Measurements from ENCODE around the gene PUDP. TPM values are rescaled to one million over a fixed set of nuclear protein-coding genes. Genes with fewer than 3 reads are reported as not detected.
"Not testable (repeated sequence)": the region's sequence is repeated elsewhere in the genome, so short reads cannot be mapped to it uniquely, and the experiment has no call there.

Gene PUDP
- total and polyA plus RNA-seq, 3 experiments from 2014 or later: 18.0 to 26.2 (median 23.2) TPM

DNA sequence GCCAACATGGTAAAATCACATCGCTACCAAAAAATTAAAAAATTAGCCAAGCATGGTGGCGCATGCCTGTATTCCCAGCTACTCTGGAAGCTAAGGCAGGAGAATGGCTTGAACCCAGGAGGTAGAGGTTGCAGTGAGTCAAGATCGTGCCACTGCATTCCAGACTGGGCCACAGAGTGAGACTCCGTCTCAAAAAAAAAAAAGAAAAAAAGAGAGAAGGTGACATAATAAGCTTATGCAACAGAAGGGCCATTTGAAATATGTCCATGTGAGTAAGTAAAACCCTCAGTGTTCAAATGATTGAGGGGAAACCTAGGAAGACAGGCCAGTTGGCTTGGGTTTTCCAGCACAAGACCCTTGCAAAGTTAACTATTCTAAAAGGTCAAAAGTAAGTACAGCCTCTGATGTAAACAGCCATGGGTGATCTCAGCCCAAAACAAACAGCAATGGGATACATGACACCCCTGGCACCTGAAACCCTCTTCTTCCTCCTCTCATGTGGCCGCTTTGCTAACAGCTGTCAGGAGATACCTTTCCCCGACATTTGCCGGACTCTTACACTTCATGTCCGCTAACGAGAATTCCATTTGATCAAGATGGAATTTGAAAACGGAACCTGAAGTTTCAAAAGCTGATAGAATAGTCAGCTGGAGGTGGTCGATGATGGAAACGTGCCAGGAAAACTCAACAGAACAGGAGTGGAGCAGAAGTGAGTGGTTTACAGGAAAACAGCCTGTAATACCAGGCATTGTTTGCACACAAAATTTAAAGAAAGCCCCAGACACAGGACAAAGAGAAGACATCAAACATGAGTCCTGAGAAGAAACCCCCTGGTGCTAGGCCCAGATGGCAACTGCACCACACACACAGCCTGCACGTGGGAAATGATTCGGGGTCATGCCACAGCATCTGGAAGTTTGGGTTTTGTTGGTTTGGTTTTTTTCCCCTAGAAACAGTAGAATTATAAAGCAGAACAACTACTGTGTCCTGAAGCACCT, 93.4 kb downstream of the PUDP start:
- no peak overlapping the region for H3K27ac ChIP-seq (ENCODE audit: low read depth, low read length)

GRCh38 chrX:7052541-7052940, 95.4 kb downstream of the PUDP start:
- peaks cover 0 to 23% (median 3%) of the 10 kb centered on the region in 3 donors for H3K4me1 Mint-ChIP-seq
- Histone ChIP-seq H3K4me1 (ENCODE audit: insufficient read depth, low read length) (no peaks in the 10 kb centered on the region), H3K36me3 (ENCODE audit: insufficient read depth, low read length) (no peaks in the 10 kb centered on the region), H3K27me3 (ENCODE audit: insufficient read depth, low read length, poor library complexity, severe bottlenecking) (no peaks in the 10 kb centered on the region), H3K27ac (ENCODE audit: low read depth, low read length) (no peak overlapping the region), H3K4me3 (ENCODE audit: low read length) (no peak overlapping the region), H3K9me3 (ENCODE audit: low read length) (no peaks in the 10 kb centered on the region)
- ChIA-PET CTCF (no interaction called here), POLR2A (no interaction called here)
- H3K27me3 Mint-ChIP-seq: no peaks in the 10 kb centered on the region
- H3K9me3 Mint-ChIP-seq: no peaks in the 10 kb centered on the region
- H3K27ac Mint-ChIP-seq: no peak overlapping the region
- no peak overlapping the region for H3K4me3 Mint-ChIP-seq
- H3K36me3 Mint-ChIP-seq: peaks cover 48 to 60% (median 50%) of the 10 kb centered on the region in 3 donors
- no peak for DNase-seq

More for the DNA sequence above, 93.4 kb downstream of the PUDP start:
- DNase-seq: no peak
- Histone ChIP-seq H3K4me1 (ENCODE audit: insufficient read depth, low read length) (peaks cover 6% of the 10 kb centered on the region), H3K4me3 (ENCODE audit: low read length) (no peak overlapping the region), H3K36me3 (ENCODE audit: insufficient read depth, low read length) (no peaks in the 10 kb centered on the region), H3K27me3 (ENCODE audit: insufficient read depth, low read length, poor library complexity, severe bottlenecking) (no peaks in the 10 kb centered on the region), H3K9me3 (ENCODE audit: low read length) (no peaks in the 10 kb centered on the region)
- Mint-ChIP-seq H3K36me3 (peaks cover 41 to 60% (median 51%) of the 10 kb centered on the region in 3 donors), H3K27me3 (no peaks in the 10 kb centered on the region), H3K4me1 (peaks cover 6 to 29% (median 12%) of the 10 kb centered on the region in 3 donors), H3K9me3 (no peaks in the 10 kb centered on the region), H3K4me3 (no peak overlapping the region), H3K27ac (peak overlapping the region in 2 of 8 donors; percentile 65 to 66)
- CTCF ChIA-PET: no interaction called here
- POLR2A ChIA-PET: no interaction called here

DNA sequence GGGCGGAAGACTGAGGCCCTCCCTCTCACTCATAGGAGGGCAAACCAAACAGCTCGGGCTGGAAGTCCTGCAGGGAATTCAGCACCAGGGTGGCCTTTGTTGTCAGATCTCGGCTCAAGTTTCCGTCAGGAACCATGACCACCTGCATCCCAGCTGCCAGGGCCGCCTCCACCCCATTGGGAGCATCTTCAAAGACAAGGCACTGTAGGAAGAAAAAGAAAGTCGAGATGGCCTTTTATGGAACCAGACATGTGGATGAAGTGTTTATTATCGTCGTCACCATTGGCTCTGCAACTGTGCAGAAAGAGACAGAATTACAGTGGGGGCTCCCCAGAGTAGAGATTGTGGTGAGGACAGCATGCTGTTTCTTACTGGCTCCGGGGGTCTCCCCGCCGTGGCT, 97.7 kb downstream of the PUDP start:
- no peak overlapping the region for H3K27ac ChIP-seq (ENCODE audit: low read depth, low read length)
- CTCF ChIA-PET: no interaction called here
- no peak for DNase-seq
- POLR2A ChIA-PET: no interaction called here
- no peaks in the 10 kb centered on the region for H3K36me3 ChIP-seq (ENCODE audit: insufficient read depth, low read length)
- peaks cover 36 to 52% (median 44%) of the 10 kb centered on the region in 3 donors for H3K36me3 Mint-ChIP-seq
- no peak overlapping the region for H3K4me3 Mint-ChIP-seq
- peaks cover 0 to 9% (median 1%) of the 10 kb centered on the region in 3 donors for H3K4me1 Mint-ChIP-seq
- H3K4me3 ChIP-seq (ENCODE audit: low read length): no peak overlapping the region
- H3K4me1 ChIP-seq (ENCODE audit: insufficient read depth, low read length): no peaks in the 10 kb centered on the region
- H3K9me3 Mint-ChIP-seq: no peaks in the 10 kb centered on the region
- peak overlapping the region in 1 of 8 donors; percentile 67 for H3K27ac Mint-ChIP-seq
- H3K27me3 Mint-ChIP-seq: no peaks in the 10 kb centered on the region
- H3K27me3 ChIP-seq (ENCODE audit: insufficient read depth, low read length, poor library complexity, severe bottlenecking): no peaks in the 10 kb centered on the region
- no peaks in the 10 kb centered on the region for H3K9me3 ChIP-seq (ENCODE audit: low read length)

GRCh38 chrX:7047951-7048350, 100.0 kb downstream of the PUDP start:
- Mint-ChIP-seq H3K9me3 (no peaks in the 10 kb centered on the region), H3K4me1 (peaks cover 0 to 7% (median 1%) of the 10 kb centered on the region in 3 donors)
- no peak overlapping the region for H3K4me3 ChIP-seq (ENCODE audit: low read length)

GRCh38 chrX:7045238-7045955, 102.6 kb downstream of the PUDP start:
- Mint-ChIP-seq H3K4me1 (peaks cover 0 to 4% (median 1%) of the 10 kb centered on the region in 3 donors), H3K36me3 (peaks cover 24 to 59% (median 30%) of the 10 kb centered on the region in 3 donors), H3K27me3 (no peaks in the 10 kb centered on the region), H3K27ac (no peak overlapping the region), H3K9me3 (no peaks in the 10 kb centered on the region), H3K4me3 (no peak overlapping the region)
- H3K4me1 ChIP-seq (ENCODE audit: insufficient read depth, low read length): no peaks in the 10 kb centered on the region
- CTCF ChIA-PET: no interaction called here
- POLR2A ChIA-PET: no interaction called here
- H3K36me3 ChIP-seq (ENCODE audit: insufficient read depth, low read length): no peaks in the 10 kb centered on the region
- H3K27ac ChIP-seq (ENCODE audit: low read depth, low read length): no peak overlapping the region
- no peaks in the 10 kb centered on the region for H3K9me3 ChIP-seq (ENCODE audit: low read length)
- DNase-seq: no peak
- no peaks in the 10 kb centered on the region for H3K27me3 ChIP-seq (ENCODE audit: insufficient read depth, low read length, poor library complexity, severe bottlenecking)
- no peak overlapping the region for H3K4me3 ChIP-seq (ENCODE audit: low read length)

More at GRCh38 chrX:7047951-7048350, 100.0 kb downstream of the PUDP start:
- H3K36me3 Mint-ChIP-seq: peaks cover 28 to 52% (median 42%) of the 10 kb centered on the region in 3 donors
- ChIA-PET POLR2A (no interaction called here), CTCF (no interaction called here)
- no peaks in the 10 kb centered on the region for H3K27me3 Mint-ChIP-seq
- H3K27ac Mint-ChIP-seq: peak overlapping the region in 1 of 8 donors; percentile 15
- Histone ChIP-seq H3K27ac (ENCODE audit: low read depth, low read length) (no peak overlapping the region), H3K27me3 (ENCODE audit: insufficient read depth, low read length, poor library complexity, severe bottlenecking) (no peaks in the 10 kb centered on the region), H3K36me3 (ENCODE audit: insufficient read depth, low read length) (no peaks in the 10 kb centered on the region), H3K9me3 (ENCODE audit: low read length) (no peaks in the 10 kb centered on the region), H3K4me1 (ENCODE audit: insufficient read depth, low read length) (no peaks in the 10 kb centered on the region)
- no peak for DNase-seq
- no peak overlapping the region for H3K4me3 Mint-ChIP-seq

GRCh38 chrX:7043796-7044433, 104.0 kb downstream of the PUDP start:
- H3K4me3 ChIP-seq (ENCODE audit: low read length); H3K4me1 ChIP-seq (ENCODE audit: insufficient read depth, low read length); H3K9me3 Mint-ChIP-seq; H3K4me1 Mint-ChIP-seq; H3K4me3 Mint-ChIP-seq; H3K27me3 Mint-ChIP-seq; H3K27ac Mint-ChIP-seq; H3K27ac ChIP-seq (ENCODE audit: low read depth, low read length); H3K27me3 ChIP-seq (ENCODE audit: insufficient read depth, low read length, poor library complexity, severe bottlenecking); DNase-seq; POLR2A ChIA-PET; H3K9me3 ChIP-seq (ENCODE audit: low read length); CTCF ChIA-PET; H3K36me3 ChIP-seq (ENCODE audit: insufficient read depth, low read length): not testable (repeated sequence)
- H3K36me3 Mint-ChIP-seq: peaks cover 12 to 44% (median 16%) of the 10 kb centered on the region in 3 donors

DNA sequence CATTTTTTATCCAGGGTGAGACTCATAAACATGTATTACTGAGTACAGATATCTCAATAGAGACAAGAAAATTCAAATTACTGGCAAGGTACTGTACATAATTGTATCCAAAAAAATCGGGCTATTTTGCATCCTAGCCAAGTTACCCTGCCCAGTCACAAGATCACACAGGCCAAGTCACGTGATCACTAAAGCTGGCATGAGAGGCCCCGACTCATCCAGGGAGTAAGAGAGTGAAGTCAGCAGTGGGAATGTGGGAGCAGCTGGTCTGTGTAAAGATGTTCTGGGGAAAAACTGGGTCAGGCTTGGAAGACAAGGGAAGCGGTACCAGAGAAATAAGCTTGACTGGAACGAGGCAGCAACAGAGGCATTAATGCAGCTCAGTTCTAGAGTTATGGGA, 119.7 kb downstream of the PUDP start:
- Mint-ChIP-seq H3K27ac (no peak overlapping the region), H3K27me3 (no peaks in the 10 kb centered on the region), H3K4me3 (no peak overlapping the region), H3K36me3 (peaks cover 0 to 3% (median 0%) of the 10 kb centered on the region in 3 donors), H3K4me1 (no peaks in the 10 kb centered on the region), H3K9me3 (no peaks in the 10 kb centered on the region)
- POLR2A ChIA-PET: no interaction called here
- H3K27me3 ChIP-seq (ENCODE audit: insufficient read depth, low read length, poor library complexity, severe bottlenecking): no peaks in the 10 kb centered on the region
- CTCF ChIA-PET: no interaction called here
- H3K27ac ChIP-seq (ENCODE audit: low read depth, low read length): no peak overlapping the region
- H3K4me1 ChIP-seq (ENCODE audit: insufficient read depth, low read length): no peaks in the 10 kb centered on the region
- DNase-seq: no peak
- H3K4me3 ChIP-seq (ENCODE audit: low read length): no peak overlapping the region
- no peaks in the 10 kb centered on the region for H3K9me3 ChIP-seq (ENCODE audit: low read length)
- no peaks in the 10 kb centered on the region for H3K36me3 ChIP-seq (ENCODE audit: insufficient read depth, low read length)

DNA sequence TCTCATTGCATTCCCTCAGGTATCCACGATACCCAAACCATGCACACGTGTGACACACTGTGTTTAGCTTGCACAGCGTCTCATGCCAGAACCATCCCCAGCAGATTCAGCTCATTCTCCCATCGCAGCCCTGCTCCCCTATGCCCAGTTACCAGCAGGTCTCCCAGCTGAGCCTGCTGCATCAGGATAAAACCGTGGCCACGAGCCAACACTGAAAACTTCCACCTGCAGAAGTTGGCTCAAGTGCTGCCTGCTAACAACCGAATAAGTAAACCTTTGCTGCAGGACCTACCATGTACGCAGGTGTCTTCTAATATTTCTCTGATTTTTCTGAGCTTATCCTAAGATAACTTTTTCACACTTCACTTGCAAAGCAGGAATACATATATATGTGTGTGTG, 120.9 kb downstream of the PUDP start:
- H3K27me3 ChIP-seq (ENCODE audit: insufficient read depth, low read length, poor library complexity, severe bottlenecking): no peaks in the 10 kb centered on the region
- Mint-ChIP-seq H3K36me3 (peaks cover 0 to 3% (median 0%) of the 10 kb centered on the region in 3 donors), H3K27me3 (no peaks in the 10 kb centered on the region), H3K9me3 (no peaks in the 10 kb centered on the region), H3K4me1 (no peaks in the 10 kb centered on the region), H3K4me3 (no peak overlapping the region), H3K27ac (no peak overlapping the region)
- no peak for DNase-seq
- no peaks in the 10 kb centered on the region for H3K4me1 ChIP-seq (ENCODE audit: insufficient read depth, low read length)
- H3K4me3 ChIP-seq (ENCODE audit: low read length): no peak overlapping the region
- H3K9me3 ChIP-seq (ENCODE audit: low read length): no peaks in the 10 kb centered on the region
- no peaks in the 10 kb centered on the region for H3K36me3 ChIP-seq (ENCODE audit: insufficient read depth, low read length)
- ChIA-PET CTCF (no interaction called here), POLR2A (no interaction called here)
- H3K27ac ChIP-seq (ENCODE audit: low read depth, low read length): no peak overlapping the region
